NCI-H774 (cell line): ENCODE results near the gene RPTOR.
A peak's percentile ranks its signal among the peaks of the same experiment; 100 is the strongest.

Experiments
- DNase-seq: peaks from one replicate; lab custom pipeline; 2025; lab: John Stamatoyannopoulos, UW

The RPTOR gene

DNA sequence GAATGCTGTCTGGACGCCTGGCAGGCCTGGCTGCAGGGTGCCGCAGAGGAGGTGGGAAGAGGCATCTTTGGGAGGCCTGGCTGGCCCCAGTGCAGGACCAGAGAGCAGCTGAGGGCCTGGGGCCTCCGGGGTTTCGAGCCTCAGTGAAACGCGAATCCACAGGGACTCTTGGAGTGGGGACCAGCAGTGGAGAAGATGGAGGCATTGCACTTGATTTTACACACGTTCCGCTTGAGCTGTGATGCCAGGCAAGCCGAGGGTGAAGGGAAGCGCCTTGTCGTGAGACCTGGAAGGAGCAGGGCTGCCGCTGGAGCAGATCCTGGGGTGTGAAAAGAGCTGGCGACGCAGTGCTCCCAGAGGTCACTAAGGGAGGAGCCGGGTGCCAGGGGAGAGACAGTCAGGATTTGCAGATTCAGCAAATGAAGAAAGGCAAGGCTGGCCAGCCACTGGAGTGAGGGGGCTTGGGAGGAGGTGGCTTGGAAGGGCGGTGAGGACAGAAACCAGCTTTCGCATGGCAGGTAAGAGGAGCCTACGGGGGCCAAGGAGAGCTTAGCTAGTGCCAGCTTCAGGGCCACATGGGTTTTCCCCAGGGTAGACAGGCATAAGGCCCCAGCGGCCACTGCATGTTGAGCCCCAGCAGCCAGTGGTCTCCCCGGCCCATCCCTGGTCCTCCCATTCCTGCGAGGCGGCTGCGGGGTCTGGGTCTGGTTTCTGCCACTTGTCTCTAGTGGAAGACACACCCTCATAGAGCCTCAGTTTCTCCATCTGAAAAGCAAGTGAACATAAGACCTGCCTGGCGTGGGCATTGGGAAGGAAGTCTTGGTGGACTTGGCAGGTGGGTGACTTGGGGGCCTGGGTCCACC lies 271.8 kb downstream of the RPTOR start:
- DNase-seq, result no peak

DNA sequence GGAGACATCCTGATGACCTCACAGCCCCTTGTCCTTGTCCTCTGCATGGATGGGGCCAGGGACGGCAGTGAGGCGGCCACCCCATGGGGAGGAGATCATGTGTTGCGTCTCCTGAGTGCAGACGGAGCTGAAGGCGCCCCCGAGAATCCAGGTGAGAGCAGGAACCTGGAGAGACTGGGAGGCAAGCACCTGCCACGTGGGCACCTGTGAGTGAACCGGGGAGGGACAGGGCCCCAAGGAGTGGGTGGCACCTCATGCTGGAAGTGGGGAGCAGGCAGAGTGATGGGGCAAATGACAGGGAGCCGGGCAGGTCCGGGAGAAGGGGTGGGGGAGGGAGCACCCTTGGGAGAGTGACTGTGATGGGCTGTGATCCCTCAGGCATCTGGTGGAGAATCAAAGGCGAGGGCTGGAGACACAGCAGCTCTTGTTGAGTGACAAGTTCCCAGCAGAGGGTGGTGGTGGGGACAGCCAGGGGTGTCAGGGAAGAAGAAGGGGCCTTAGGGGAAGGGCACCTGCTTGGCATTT lies 272.7 kb downstream of the RPTOR start:
- no peak for DNase-seq

DNA sequence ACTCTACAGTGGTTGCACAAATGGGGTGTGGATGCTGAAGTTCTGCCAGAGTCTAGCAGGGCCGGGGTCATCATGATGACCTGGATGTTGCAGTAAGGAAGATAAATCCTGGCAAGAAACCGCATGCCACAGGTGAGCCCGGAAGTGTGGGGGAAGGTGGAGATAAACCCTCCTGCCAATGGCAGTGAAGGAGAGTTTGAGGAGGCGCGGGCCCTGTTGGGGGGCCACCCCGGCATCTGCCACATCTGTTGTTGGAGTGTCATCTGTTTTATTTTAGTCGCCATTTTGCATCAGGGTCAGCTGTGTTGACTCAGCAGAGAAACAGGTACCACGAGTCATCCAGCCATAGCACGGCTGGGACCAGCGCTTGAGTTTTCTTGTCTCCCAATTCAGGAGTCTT lies 273.2 kb downstream of the RPTOR start:
- no peak for DNase-seq

DNA sequence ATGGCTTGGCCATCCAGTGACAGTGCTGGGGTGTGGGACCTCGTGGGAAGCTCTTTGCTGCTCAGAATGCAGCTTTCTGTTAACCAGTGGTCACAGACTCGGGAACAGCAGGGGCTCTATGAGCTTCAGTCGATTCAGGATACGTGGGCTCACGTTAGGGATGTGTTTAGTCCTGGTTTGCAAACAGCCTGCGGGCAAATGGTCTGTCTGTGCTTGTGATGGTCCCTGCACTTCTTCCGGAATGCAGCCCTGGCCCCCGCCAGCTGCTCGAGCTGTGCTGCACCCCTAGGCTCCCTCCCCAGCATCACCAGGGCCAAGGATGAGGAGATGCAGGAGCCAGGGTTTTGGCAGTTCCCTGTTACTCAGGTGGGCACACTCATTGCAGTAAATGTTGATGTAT lies 274.2 kb downstream of the RPTOR start:
- no peak for DNase-seq

DNA sequence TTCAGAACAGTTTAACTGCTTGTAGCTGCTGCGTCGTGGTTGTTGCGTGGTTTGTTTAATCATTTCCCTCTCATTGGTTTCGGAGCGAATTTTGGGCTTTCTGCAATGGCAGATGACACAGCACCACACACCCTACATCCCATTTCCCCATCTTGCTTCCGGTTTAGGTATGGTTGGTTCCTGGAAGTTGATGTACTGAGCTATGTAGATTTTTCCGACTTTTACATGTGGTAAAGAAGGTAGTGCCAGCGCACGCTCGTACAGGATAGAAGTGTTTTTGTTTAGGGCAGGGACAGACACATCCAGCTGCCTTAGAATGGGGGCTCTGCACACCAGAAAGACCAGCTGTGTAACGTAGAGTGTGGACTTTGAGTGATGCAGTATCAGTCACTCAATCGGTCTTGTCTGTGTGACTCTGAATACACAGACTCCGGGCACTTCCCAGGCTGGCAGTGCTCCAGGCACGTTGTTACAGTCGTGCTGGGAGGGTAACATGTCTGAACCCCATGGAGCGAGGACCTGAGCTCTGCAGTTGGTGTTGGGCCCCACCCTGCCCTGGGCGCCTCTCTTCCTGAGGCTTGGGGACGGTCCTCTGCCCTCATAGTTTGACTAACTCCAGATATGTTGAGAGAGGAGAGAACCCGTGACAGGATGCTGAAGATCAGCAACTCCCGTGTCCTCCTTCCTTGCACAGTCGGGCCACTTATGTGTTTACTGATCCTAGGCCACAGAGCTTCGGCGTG lies 275.0 kb downstream of the RPTOR start:
- DNase-seq, result peak; percentile 55

DNA sequence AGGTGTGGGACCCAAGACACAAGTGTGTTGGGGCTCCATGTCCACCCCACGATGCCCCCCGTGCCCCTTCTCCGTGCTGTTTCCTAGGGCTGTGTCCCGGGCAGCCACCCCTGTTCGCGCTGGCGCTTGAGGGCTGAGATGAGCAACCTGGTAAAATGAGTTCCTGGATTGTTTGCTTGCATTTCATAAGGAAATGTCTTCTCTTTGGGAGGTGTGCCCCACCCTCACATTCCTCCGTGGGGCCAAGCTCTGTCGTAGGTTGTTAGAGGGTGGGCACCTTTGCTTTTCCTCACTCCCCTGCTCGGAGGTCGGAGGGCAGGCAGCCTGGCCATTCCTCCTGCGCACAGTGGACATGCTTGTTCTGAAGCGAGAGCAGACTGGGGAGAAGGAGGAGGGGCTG lies 275.7 kb downstream of the RPTOR start:
- DNase-seq, result no peak

DNA sequence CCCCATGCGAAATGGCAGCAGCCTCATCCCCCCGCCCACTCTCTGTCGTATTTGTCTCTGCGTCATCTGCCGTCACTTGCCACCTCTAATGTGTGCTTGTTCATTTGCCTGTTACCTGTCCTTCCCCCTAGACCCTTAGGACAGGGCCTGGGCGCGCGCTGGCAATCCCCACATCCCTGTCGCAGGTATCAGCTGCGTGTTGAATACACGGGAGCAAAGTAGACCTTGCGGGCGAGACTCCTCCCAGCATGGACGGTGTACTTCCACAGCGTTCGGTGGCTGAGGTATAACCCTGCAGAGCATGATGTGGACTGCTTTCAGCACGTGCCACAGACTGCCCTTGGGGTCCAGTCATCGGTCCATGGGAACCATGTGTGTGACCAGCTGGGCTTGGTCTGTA lies 276.9 kb downstream of the RPTOR start:
- DNase-seq, result no peak

DNA sequence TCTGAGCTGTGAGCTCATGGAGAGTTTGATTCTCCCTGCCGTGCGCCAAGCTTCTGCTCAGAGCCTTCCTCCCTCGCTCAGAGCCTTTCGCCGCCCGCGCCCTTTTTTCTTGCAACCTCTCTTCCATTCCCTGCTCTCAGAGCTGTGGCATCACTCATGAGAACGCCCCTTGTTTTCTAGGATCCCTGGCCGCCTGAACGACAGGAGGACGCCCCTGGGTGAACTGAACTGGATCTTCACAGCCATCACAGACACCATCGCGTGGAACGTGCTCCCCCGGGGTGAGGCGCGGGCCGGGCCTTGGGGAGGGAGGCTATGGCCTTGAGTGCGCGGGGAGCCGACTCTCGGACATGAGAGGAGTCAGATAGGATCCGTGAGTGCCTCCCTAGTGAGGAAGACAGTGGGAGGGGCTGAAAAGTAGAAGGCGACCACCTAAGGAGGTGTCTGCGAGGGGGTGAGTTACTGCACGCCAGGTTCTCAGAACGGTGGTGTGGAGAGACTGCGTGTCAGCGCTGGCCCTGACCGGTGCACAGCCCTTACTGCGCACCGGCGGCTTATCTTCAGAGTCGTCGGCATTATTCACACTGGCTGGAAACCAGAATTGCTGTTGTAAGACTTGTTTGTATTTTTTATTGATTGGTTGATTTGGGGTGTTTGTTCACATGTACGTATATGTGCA lies 277.5 kb downstream of the RPTOR start:
- no peak for DNase-seq

DNA sequence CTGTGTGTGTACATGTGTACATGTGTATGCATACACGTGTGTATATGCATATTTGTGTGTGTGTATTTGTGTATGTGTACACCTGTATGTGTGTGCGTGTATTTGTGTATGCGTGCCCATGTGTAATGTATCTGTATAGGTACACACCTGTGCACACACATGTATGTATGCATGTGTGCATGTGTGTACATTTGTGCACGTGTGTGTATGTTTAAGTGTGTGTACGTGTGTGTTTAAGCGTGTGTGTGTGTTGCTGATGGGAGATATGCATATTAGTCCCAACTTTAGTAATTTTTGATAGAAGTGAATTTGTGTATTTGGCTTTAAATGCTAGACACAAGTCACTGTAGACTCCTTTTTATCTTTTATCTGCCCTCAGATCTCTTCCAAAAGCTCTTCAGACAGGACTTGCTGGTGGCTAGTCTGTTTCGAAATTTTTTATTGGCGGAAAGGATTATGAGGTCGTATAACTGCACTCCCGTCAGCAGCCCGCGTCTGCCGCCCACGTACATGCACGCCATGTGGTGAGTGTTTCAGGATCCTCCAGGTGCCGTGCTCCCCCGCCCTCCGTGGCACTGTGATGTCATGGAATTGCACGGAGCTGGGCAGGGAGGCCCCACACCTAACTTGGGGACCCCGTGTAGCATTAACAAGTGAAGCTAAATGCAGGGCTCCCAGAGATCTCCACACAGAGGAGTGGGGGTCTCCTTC lies 278.2 kb downstream of the RPTOR start:
- DNase-seq, result no peak

DNA sequence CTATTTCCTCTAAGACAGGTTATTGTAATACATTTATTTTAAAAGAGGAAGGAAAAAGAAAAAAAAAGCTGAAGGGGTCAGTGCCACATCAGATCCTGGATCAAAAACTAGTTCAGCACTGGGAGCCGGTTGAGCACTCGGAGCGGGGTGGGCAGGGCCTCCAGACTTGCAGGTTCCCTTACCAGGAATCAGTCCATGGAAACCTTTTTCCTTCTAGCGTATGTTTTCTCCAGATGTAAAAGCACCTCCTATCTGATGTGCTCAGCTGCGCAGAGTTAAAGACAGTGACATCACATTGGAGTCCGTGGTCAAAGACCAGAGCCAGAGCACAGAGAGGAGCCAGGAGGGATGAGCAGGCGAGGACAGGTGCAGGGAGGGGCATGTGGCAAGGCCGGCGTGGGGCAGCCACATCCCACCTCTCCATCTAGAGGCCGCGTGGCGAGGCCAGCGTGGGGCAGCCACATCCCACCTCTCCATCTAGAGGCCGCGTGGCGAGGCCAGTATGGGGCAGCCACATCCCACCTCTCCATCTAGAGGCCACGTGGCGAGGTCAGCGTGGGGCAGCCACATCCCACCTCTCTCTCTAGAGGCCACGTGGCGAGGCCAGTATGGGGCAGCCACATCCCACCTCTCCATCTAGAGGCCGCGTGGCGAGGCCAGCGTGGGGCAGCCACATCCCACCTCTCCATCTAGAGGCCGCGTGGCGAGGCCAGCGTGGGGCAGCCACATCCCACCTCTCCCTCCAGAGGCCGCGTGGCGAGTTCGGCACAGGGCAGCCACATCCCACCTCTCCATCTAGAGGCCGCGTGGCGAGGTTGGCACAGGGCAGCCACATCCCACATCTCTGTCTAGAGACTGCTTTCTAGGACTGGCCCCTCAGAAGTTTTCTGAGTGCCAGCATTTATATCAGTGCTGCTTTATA lies 280.2 kb downstream of the RPTOR start:
- no peak for DNase-seq

DNA sequence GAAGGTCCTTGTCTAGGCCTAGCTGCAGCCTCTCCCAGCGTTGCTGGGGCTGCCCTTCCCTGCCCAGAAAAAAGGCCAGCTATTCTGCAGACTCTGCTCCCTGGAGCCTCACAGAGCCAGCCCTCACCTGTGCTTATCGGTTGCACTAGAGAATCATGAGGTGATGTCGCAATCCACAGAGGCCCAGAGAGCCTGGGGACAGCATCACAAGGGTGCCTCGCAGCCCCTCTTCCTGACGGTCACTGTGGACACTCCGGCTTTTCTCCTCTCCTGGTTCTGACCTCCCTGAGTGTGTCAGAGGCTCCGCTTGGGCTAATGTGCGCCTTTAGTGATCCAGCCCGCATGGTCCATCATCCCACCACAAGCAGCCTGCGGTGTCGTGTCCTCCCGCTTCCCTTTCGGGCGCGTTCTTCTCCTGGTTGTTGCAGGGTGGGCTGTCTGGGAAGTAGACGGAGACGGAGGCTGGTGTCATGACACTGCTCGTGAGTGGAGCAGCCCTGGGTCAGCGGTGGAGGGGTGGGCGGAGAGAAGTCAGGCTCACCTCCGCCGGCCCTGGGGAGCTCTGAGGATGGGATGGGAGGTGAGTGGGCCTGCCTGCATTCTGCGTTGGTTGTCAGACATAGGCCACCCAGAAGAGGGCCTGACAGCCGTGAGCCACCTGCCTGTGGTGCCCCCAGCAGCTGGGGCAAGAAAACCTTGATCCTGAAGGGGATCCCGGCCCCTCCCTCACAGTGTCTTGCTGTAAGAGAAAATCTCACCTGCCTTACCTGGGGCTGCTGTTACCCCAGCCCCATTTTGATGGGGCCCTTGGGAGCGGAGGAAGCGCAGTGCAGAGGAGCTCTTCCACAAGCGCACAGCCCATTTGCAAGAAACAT lies 281.1 kb downstream of the RPTOR start:
- DNase-seq, result no peak

DNA sequence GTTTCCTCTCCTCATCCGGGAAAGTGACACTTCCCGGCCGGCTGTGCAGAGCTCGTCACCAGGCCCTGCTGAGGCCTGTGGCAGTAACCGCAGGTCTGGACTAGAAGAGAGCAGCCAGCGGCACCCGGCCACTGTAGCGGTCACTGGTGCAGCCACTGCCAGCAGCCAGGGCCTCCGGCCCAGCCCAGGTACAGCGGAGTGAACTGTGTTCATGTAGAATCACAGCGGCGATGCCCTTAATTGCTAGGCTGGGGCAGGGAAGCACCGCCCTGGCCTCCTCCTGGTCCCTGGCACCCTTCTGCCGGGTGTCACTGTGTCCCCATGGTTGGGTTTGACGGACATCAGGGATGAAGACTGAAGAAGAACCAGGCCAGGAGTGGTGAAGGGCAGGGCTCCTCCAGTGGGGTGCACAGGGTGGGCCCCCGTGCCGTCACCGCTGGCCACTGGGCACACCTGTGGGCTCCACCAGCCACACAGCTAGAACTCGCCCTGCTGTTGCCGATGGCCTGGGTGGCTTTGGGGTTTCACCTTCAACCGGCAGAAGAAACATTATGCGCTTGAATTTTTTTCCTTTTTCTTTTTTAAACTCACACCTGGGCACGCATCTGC lies 281.8 kb downstream of the RPTOR start:
- no peak for DNase-seq

DNA sequence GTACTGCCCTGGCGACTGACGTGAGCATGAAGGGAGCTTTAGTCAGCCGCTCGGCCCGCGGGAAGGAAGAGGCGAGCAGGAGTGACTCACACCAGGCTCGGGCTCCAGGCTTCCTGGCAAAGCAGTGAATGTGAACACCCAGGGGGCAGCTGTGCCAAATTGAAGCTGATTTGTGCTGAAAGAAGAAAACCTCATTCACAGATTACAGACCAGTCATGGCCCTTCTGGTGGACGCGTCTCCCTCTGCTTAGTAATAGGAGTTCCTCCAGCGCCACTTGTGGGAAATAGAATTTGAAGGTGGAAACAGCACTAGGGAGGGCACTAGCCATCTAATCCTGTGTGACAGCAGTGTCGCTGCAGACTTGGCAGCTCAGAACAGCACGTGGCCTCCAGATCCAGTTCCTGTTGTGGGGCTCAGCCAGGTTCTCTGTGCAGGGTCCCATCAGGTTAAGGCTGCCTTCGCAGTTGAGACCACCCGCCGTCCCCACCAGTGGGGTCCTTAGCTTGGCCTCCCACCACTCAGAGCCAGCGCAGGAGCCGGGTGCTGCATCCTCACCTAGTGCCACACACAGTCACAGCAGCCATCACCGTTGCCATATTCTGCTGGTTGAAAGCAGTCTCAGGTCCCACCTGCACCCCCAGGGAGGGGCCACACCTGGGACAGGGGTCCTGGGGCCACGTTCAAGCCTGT lies 282.5 kb downstream of the RPTOR start:
- no peak for DNase-seq

DNA sequence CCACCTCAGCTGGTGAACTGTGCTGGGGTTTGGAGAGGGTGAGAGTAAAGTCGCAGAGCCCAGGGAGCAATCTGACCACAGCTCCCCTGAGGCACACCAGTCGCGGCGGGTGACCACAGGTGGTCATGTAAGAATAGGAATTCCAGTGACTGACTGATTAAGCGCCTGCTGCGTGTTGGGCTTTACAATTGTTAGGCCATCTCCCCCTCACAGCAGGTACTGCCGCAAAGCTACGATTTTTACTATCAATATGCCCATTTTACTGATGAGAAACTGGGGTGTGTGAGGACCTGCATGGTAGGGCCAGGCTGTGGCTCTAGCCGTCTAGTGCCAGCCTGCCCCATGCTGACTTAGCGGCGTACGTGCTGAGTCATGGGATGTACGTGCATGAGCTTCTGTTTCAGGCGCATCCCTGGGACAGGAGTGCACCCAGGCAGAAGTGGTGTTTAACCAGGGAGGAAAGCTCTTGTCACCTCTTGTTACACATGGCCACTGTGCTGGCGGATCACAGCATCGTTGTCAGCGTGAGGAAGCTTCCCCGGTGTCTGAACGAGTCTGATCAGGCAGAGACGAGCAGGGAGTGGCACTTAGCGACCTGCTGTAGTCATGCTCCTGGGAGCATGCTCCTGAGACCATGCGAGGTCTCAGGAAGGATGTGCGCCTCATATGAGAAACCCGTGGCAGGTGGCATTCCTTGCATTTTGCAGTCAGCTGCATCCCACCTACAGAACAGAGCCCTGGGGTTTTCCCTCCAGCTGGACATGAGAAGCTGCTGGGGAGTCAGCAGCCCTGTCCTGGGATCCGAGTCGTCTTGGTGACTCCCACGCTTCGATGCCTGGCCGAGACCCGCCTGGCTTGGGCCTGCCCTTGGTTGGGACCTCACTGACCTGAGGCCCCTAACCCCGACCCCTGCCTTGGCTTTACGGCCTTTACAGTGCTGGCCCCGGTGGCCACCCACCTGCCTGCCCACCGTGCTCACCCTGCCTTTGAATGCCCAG lies 283.3 kb downstream of the RPTOR start:
- DNase-seq, result no peak

DNA sequence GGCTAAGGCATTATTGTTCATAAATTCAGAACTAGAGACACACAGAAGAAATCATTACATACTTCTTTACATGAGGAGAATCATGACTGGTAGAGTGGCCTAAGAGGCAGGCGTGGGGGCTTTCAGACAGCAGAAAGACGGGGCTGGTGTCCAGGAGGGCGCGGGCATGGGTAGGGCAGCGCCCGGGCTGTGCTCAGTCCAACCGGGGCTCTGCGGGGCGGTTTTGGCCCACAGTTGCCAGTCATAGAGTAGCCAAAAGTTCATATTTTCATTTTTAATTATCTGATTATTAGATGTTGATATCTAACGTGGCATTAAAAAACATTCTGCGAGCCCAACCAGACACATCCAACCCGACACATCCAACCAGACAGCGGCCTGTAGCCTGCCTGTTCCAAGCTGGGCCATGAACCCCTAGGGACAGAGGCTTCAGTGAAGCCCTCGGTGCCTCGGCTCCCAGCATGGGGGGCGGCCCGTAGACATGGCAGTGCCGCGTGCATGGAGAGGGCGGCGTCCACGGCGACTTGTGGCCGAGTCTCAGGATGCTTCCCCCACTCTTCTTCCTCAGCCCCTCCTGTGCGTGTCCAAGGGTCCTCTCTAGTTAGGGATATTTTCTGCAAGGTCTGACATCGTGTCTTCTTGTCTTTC lies 284.7 kb downstream of the RPTOR start:
- DNase-seq, result no peak

DNA sequence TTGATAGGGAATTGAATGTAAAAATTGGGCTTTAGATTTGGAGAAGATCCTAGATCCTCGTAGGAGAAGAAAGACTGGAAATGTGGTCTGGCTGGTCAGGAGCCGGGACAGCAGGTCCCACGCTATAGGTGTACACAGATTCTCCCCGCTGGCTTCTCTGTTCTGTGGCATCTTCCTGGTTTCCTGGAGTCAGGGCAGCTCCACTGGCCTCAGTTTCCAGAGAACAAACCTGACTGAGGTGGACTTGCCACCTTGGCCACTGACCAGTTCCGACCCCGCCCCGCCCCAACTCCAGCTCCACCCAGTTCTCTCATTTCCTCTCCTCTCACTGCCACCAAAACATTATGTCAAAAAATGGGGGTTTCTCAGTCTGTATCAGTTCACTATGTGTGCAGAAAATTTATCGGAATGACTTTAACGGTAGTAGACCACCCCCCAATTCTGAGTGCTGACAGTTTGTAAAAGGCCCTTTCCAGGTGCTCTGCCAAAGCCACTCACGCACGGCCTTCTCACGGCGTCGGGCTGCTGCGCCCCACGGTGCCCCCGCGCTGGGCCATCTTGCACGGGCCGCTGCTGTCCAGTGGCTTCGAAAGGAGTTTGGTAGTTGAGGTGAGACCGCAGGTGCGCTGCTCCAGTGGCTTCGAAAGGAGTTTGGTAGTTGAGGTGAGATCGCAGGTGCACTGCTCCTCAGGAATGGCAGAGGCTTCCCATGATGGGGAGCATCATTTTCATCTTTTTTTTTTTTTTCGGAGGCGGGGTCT lies 285.6 kb downstream of the RPTOR start:
- no peak for DNase-seq
